Activated CD4-positive, alpha-beta T cell treated with anti-CD3 and anti-CD28 coated beads, Interleukin-10, Interleukin-2, amounts not matched to agents 100 ng/mL and 50 ng/mL, durations not matched to agents 16 hours and 8 hours (primary cell): ENCODE measurements around the gene FAXDC2.
"Not testable (repeated sequence)": the region's sequence is repeated elsewhere in the genome, so short reads cannot be mapped to it uniquely, and the experiment has no call there.

Experiments
- DNase-seq: peaks from one replicate; pipeline ENCODE4 v3.0.0-alpha.2; 2020

FAXDC2 gene

GRCh38 chr5:154829589-154830218 is 20.7 kb downstream of the FAXDC2 start:
- peak; percentile 49 for DNase-seq

GRCh38 chr5:154829181-154829588 is 21.2 kb downstream of the FAXDC2 start:
- DNase-seq: no peak

- no peak for DNase-seq
Measured at GRCh38 chr5:154824070-154824469, 26.3 kb downstream of the FAXDC2 start.

GRCh38 chr5:154823605-154824004 is 26.8 kb downstream of the FAXDC2 start:
- no peak for DNase-seq

GRCh38 chr5:154822896-154823295 is 27.5 kb downstream of the FAXDC2 start:
- DNase-seq: not testable (repeated sequence)

GRCh38 chr5:154820383-154820782 is 30.0 kb downstream of the FAXDC2 start:
- no peak for DNase-seq

GRCh38 chr5:154819546-154819945 is 30.9 kb downstream of the FAXDC2 start:
- DNase-seq: no peak

GRCh38 chr5:154818471-154819116 is 31.8 kb downstream of the FAXDC2 start:
- no peak for DNase-seq

GRCh38 chr5:154817815-154818214 is 32.6 kb downstream of the FAXDC2 start:
- DNase-seq: no peak

GRCh38 chr5:154816891-154817492 is 33.4 kb downstream of the FAXDC2 start:
- DNase-seq: no peak

- no peak for DNase-seq
Measured at GRCh38 chr5:154815684-154816247, 34.6 kb downstream of the FAXDC2 start.

GRCh38 chr5:154815025-154815424 is 35.4 kb downstream of the FAXDC2 start:
- no peak for DNase-seq

GRCh38 chr5:154813736-154814135 is 36.7 kb downstream of the FAXDC2 start:
- peak; percentile 20 for DNase-seq

- DNase-seq: no peak
Measured at GRCh38 chr5:154813158-154813557, 37.2 kb downstream of the FAXDC2 start.

GRCh38 chr5:154811653-154812465 is 38.5 kb downstream of the FAXDC2 start:
- peak; percentile 61 for DNase-seq

GRCh38 chr5:154811239-154811638 is 39.2 kb downstream of the FAXDC2 start:
- DNase-seq: no peak

- DNase-seq: no peak
Measured at GRCh38 chr5:154806176-154806575, 44.2 kb downstream of the FAXDC2 start.

GRCh38 chr5:154802050-154802449 is 48.4 kb downstream of the FAXDC2 start:
- DNase-seq: no peak

GRCh38 chr5:154801083-154801482 is 49.3 kb downstream of the FAXDC2 start:
- DNase-seq: no peak

GRCh38 chr5:154800582-154800981 is 49.8 kb downstream of the FAXDC2 start:
- DNase-seq: no peak

GRCh38 chr5:154797762-154798161 is 52.6 kb downstream of the FAXDC2 start:
- no peak for DNase-seq

GRCh38 chr5:154795235-154795596 is 55.2 kb downstream of the FAXDC2 start:
- no peak for DNase-seq

GRCh38 chr5:154794525-154795234 is 55.7 kb downstream of the FAXDC2 start:
- DNase-seq: no peak
